K562 (cell line): Measurements from ENCODE around the gene NDST4. TPM values are rescaled to one million over a fixed set of nuclear protein-coding genes. Genes with fewer than 3 reads are reported as not detected.
"Not testable (repeated sequence)": the region's sequence is repeated elsewhere in the genome, so short reads cannot be mapped to it uniquely, and the experiment has no call there.

Source experiments
- ATAC-seq: fragments of 200-7000 bp; cut with Tn5 transposase; 3 replicates; pipeline ENCODE4 v1.9.1; 2020; ENCODE audit warnings: moderate library complexity
- BruUV-seq: library from RNA; stranded (reverse); fragments of 400-500 nt; replicated peaks from 2 replicates; lab custom pipeline; 2021; lab: Mats Ljungman, UMichigan
- CTCF ChIA-PET: fragments of 300-600 bp; formaldehyde crosslinking; extraction: SDS; loops from one replicate; lab custom pipeline; 2021; ENCODE audit warnings: low intra/inter-chr PET ratio; lab: Yijun Ruan, JAX
- POLR2A ChIA-PET: fragments of 300-600, 350-650 bp; sonication (Branson Sonifier 250); formaldehyde crosslinking; extraction: SDS; loops from one replicate; lab custom pipeline; 2021; ENCODE audit warnings: antibody characterized with exemption, inconsistent platforms; lab: Yijun Ruan, JAX
- DNase-seq, 4 experiments: peaks; one replicate each; pipeline versions ENCODE4 v3.0.0 to v3.0.0-alpha.2; 2011 to 2018; ENCODE audit warnings: low spot score in 3 of 4, mixed read lengths in 3 of 4; ENCODE audit errors: extremely low read depth in 1 of 4
- FAIRE-seq: peaks from 2 replicates; lab custom pipeline; 2011; peaks lifted over from hg19 to GRCh38; lab: Jason Lieb, UNC
- H2AFZ ChIP-seq: 2 replicates; pipeline ENCODE4 v1.6.0; 2011; ENCODE audit warnings: low read depth, low read length, control low read depth, inconsistent platforms
- H3K27ac ChIP-seq: fragments of 200-600 bp; 3 replicates; pipeline ENCODE4 v1.8.0; 2011; ENCODE audit warnings: low read depth, mild to moderate bottlenecking, control low read depth, inconsistent platforms, low read length, moderate library complexity, mixed read lengths; ENCODE audit errors: extremely low read depth
- H3K27me3 ChIP-seq, 2 experiments: fragments of 300-600 bp in 1 of 2; 2 replicates in 1 of 2; 3 replicates in 1 of 2; pipeline versions ENCODE4 v1.6.0 to v1.8.0; 2011; ENCODE audit warnings: inconsistent platforms in 2 of 2, low read length in 2 of 2, mild to moderate bottlenecking in 1 of 2, mixed read lengths in 1 of 2, moderate library complexity in 1 of 2; ENCODE audit not compliant: control insufficient read depth in 2 of 2, insufficient read depth in 2 of 2
- H3K36me3 ChIP-seq: fragments of 300-600 bp; 3 replicates; pipeline ENCODE4 v1.8.0; 2011; ENCODE audit warnings: mild to moderate bottlenecking, low read length, inconsistent platforms; ENCODE audit not compliant: control insufficient read depth, insufficient read depth
- H3K4me1 ChIP-seq, 2 experiments: fragments of 200-600 bp in 1 of 2; replicated peaks in 1 of 2; 2 replicates in 1 of 2; 3 replicates in 1 of 2; pipeline versions ENCODE4 v1.5.1 to v1.8.0; 2011; ENCODE audit warnings: inconsistent platforms in 2 of 2, low read length in 2 of 2, mild to moderate bottlenecking in 1 of 2, mixed read lengths in 1 of 2, moderate library complexity in 1 of 2; ENCODE audit not compliant: control insufficient read depth in 2 of 2, insufficient read depth in 2 of 2
- H3K4me2 ChIP-seq: 2 replicates; pipeline ENCODE4 v1.6.1; 2011; ENCODE audit warnings: low read length, control low read depth, inconsistent platforms, mixed read lengths; ENCODE audit not compliant: insufficient read depth
- H3K4me3 ChIP-seq: fragments of 200-600 bp; sonication (generic), shearing (Covaris generic); 2 replicates; pipeline ENCODE4 v1.5.1; 2016; ENCODE audit warnings: control low read depth, inconsistent platforms
- H3K79me2 ChIP-seq: fragments of 200-600 bp; 3 replicates; pipeline ENCODE4 v1.8.0; 2011; ENCODE audit warnings: low read length, inconsistent platforms; ENCODE audit not compliant: control insufficient read depth, insufficient read depth
- H3K9ac ChIP-seq, 2 experiments: 2 replicates each; pipeline versions ENCODE4 v1.6.0 to v1.6.1; 2011; ENCODE audit warnings: low read depth in 2 of 2, low read length in 2 of 2, control low read depth in 1 of 2, inconsistent platforms in 1 of 2, mild to moderate bottlenecking in 1 of 2, mixed read lengths in 1 of 2; ENCODE audit not compliant: insufficient read depth in 1 of 2
- H3K9me1 ChIP-seq: one replicate; pipeline ENCODE4 v1.6.0; 2011; ENCODE audit warnings: inconsistent platforms, mild to moderate bottlenecking, low read length, moderate library complexity; ENCODE audit not compliant: control insufficient read depth, insufficient read depth
- H3K9me3 ChIP-seq: replicated peaks from 2 replicates; pipeline ENCODE4 v1.5.1; 2011; ENCODE audit warnings: low read depth, low read length, inconsistent platforms; ENCODE audit not compliant: control insufficient read depth, insufficient read depth
- H4K20me1 ChIP-seq: replicated peaks from 2 replicates; pipeline ENCODE4 v1.6.1; 2011; ENCODE audit warnings: low read length, inconsistent platforms, mixed read lengths; ENCODE audit not compliant: control insufficient read depth, insufficient read depth
- CEBPB ChIP-seq: fragments of 450-650 bp; IDR thresholded peaks from 2 replicates; pipeline ENCODE4 v1.6.1; 2016; ENCODE audit warnings: missing genetic modification characterization, missing compliant biosample characterization
- CEBPG ChIP-seq, 3 experiments: fragments of 200-800 bp in 1 of 3; sonication (Bioruptor generic) in 1 of 3; sonication (generic) in 1 of 3; formaldehyde crosslinking in 1 of 3; IDR thresholded peaks in 2 of 3; conservative IDR thresholded peaks in 1 of 3; 2 replicates each; pipeline versions ENCODE4 v1.6.1 to v1.8.0; 2016 to 2022; ENCODE audit warnings: missing compliant biosample characterization in 2 of 3, missing genetic modification characterization in 2 of 3, mild to moderate bottlenecking in 1 of 3, missing genetic modification reagents in 1 of 3
- NFIC ChIP-seq: fragments of 450-650 bp; IDR thresholded peaks from 2 replicates; pipeline ENCODE4 v1.6.1; 2017; ENCODE audit warnings: mild to moderate bottlenecking, inconsistent platforms
- WGBS: fragments of 100-300 bp; shearing (Covaris generic); methylation state at CpG from one replicate; pipeline ENCODE4 v1.1.6; 2016; ENCODE audit warnings: low coverage, mixed read lengths; ENCODE audit not compliant: insufficient coverage; ENCODE audit errors: missing lambda C conversion rate; 5-methylcytosine and 5-hydroxymethylcytosine counted together
- in situ Hi-C: fragments of 300-500 bp; cut with MboI; formaldehyde crosslinking; loops from 4 replicates; pipeline ENCODE4 v1.15.0; 2018; ENCODE audit warnings: inconsistent platforms, mixed read lengths
- intact Hi-C: fragments of 100-400 bp; cut with micrococcal nuclease; formaldehyde crosslinking; loops from 2 replicates; pipeline ENCODE4 v1.14.2; 2022
- polyA plus RNA-seq, 8 experiments: library from polyadenylated mRNA; depleted of rRNA in 4 of 8; stranded (reverse) in 5 of 8; unstranded in 3 of 8; fragments of >200 nt; fragmentation: Nextera tagmentation in 2 of 8; fragmentation: Illumina TruSeq in 1 of 8; extraction: Ambion mirVana in 2 of 8; extraction: Trizol in 1 of 8; gene quantifications; 2 replicates each; pipeline versions ENCODE4 v1.2.1 to v1.2.3, GENCODE V29; 2011 to 2014; ENCODE audit warnings: inconsistent platforms in 1 of 8, missing spikeins in 1 of 8
- total RNA-seq, 7 experiments: library from RNA; depleted of rRNA in 6 of 7; stranded (reverse); fragments of >200 nt in 6 of 7; fragmentation: Illumina TruSeq in 2 of 7; extraction: Trizol in 2 of 7; gene quantifications; 2 replicates each; pipeline versions ENCODE4 v1.2.1 to v1.2.3, GENCODE V29; 2011 to 2021; ENCODE audit warnings: low replicate concordance in 1 of 7
- TF ChIP-seq, protein P1 (sequence below): IDR thresholded peaks from 2 replicates; pipeline ENCODE4 v1.6.1; 2014; ENCODE audit warnings: antibody characterized with exemption
- TF ChIP-seq, protein P2 (sequence below): fragments of 450-650 bp; formaldehyde crosslinking; IDR thresholded peaks from 2 replicates; pipeline ENCODE4 v1.4.0; 2020; ENCODE audit warnings: mild to moderate bottlenecking

The NDST4 gene
- total and polyA plus RNA-seq, 9 of the 15 experiments (the other 6 are each of a cell fraction or from before 2014, with no cell fraction given) = not detected

- in situ Hi-C loops; H3K9ac ChIP-seq; H3K36me3 ChIP-seq; H4K20me1 ChIP-seq; H3K79me2 ChIP-seq; FAIRE-seq; BruUV-seq; CTCF ChIA-PET; intact Hi-C loops; H2AFZ ChIP-seq; H3K4me2 ChIP-seq; H3K9me1 ChIP-seq; H3K27me3 ChIP-seq; H3K4me1 ChIP-seq; H3K27ac ChIP-seq; POLR2A ChIA-PET; DNase-seq; H3K4me3 ChIP-seq; ATAC-seq; H3K9me3 ChIP-seq; TF ChIP-seq CEBPG (CRISPR knock-in tag; IDR thresholded peaks at IDR 0.05): not testable (repeated sequence)
- WGBS = 5% methylated on average over 5 of the region's 7 CpGs
- peak; percentile 34; the same call in 1 of the 2 replicates for TF ChIP-seq CEBPB (tag)
- TF ChIP-seq CEBPG (tag; conservative IDR thresholded peaks at IDR 0.05 in 1 of 2, IDR thresholded peaks at IDR 0.05 in 1 of 2) = peak in 1 of 2 experiments; percentile 77; a peak in 2 of 4 replicates
Observed at GRCh38 chr4:114980399-114980798, 133.0 kb downstream of the NDST4 start.

GRCh38 chr4:114976901-114977300 is 136.5 kb downstream of the NDST4 start:
- Histone ChIP-seq H3K9me1 (no peaks in the 10 kb centered on the region), H3K36me3 (no peaks in the 10 kb centered on the region), H3K27me3 (no peaks in the 10 kb centered on the region), H3K27ac (no peak overlapping the region), H3K9ac (no peak overlapping the region), H3K79me2 (no peaks in the 10 kb centered on the region), H3K9me3 (no peaks in the 10 kb centered on the region), H3K4me2 (no peak overlapping the region), H2AFZ (no peak overlapping the region), H3K4me1 (no peaks in the 10 kb centered on the region), H3K4me3 (no peak overlapping the region), H4K20me1 (no peaks in the 10 kb centered on the region)
- ChIA-PET CTCF (no interaction called here), POLR2A (no interaction called here)
- no peak for ATAC-seq
- BruUV-seq = no TSS peak
- in situ Hi-C loops = no loop called here
- DNase-seq = no peak
- no peak for FAIRE-seq
- WGBS = 0% methylated on average over 1 of the region's 1 CpG
- intact Hi-C loops = no loop called here
- TF ChIP-seq NFIC = no peak
- TF ChIP-seq, protein P1, sequence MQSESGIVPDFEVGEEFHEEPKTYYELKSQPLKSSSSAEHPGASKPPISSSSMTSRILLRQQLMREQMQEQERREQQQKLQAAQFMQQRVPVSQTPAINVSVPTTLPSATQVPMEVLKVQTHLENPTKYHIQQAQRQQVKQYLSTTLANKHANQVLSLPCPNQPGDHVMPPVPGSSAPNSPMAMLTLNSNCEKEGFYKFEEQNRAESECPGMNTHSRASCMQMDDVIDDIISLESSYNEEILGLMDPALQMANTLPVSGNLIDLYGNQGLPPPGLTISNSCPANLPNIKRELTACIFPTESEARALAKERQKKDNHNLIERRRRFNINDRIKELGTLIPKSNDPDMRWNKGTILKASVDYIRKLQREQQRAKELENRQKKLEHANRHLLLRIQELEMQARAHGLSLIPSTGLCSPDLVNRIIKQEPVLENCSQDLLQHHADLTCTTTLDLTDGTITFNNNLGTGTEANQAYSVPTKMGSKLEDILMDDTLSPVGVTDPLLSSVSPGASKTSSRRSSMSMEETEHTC = no peak
- TF ChIP-seq, protein P2, sequence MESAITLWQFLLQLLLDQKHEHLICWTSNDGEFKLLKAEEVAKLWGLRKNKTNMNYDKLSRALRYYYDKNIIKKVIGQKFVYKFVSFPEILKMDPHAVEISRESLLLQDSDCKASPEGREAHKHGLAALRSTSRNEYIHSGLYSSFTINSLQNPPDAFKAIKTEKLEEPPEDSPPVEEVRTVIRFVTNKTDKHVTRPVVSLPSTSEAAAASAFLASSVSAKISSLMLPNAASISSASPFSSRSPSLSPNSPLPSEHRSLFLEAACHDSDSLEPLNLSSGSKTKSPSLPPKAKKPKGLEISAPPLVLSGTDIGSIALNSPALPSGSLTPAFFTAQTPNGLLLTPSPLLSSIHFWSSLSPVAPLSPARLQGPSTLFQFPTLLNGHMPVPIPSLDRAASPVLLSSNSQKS (CRISPR knock-in tag) = no peak
